K562 (cell line): ENCODE results near the gene VPS4B.

ENCODE experiments used
- FOXA1 ChIP-seq: fragments of 450-650 bp; IDR thresholded peaks from 2 replicates; pipeline ENCODE4 v1.6.1; 2016; ENCODE audit warnings: mild to moderate bottlenecking, borderline replicate concordance
- FOXM1 ChIP-seq, 2 experiments: fragments of 450-650 bp in 1 of 2; sonication (generic) in 1 of 2; formaldehyde crosslinking in 1 of 2; IDR thresholded peaks; 2 replicates each; pipeline versions ENCODE4 v1.6.1 to v1.9.0; 2017 to 2022; ENCODE audit warnings: low read depth in 2 of 2, mild to moderate bottlenecking in 2 of 2, missing genetic modification reagents in 1 of 2, moderate library complexity in 1 of 2
- MAX ChIP-seq: sonication (generic); formaldehyde crosslinking; IDR thresholded peaks from 2 replicates; pipeline ENCODE4 v1.9.0; 2022; ENCODE audit warnings: mild to moderate bottlenecking, missing genetic modification reagents
- ZBTB11 ChIP-seq, 3 experiments: fragments of 200-800 bp in 1 of 3; fragments of 250-450 bp in 1 of 3; fragments of 450-650 bp in 1 of 3; sonication (Bioruptor Pico) in 1 of 3; sonication (Bioruptor generic) in 1 of 3; formaldehyde crosslinking in 1 of 3; IDR thresholded peaks; 2 replicates each; pipeline versions ENCODE4 v1.6.1 to v1.8.0; 2016 to 2022; ENCODE audit warnings: mild to moderate bottlenecking in 2 of 3, missing genetic modification characterization in 2 of 3, missing compliant biosample characterization in 1 of 3, moderate library complexity in 1 of 3

GRCh38 chr18:63449426-63449825, 27.1 kb upstream of the VPS4B start:
- no peak for TF ChIP-seq FOXA1
- no peak for TF ChIP-seq MAX (CRISPR knock-in tag)
- no peak for TF ChIP-seq FOXM1 (IDR thresholded peaks at IDR 0.05; ENCODE audit: low read depth)
- TF ChIP-seq FOXM1 (CRISPR knock-in tag; IDR thresholded peaks at IDR 0.05; ENCODE audit: low read depth): no peak
- TF ChIP-seq ZBTB11 (CRISPR knock-in tag; IDR thresholded peaks at IDR 0.05): no peak
